Measurements from ENCODE around the gene GPRC5B. TPM values are rescaled to one million over a fixed set of nuclear protein-coding genes. Genes with fewer than 3 reads are reported as not detected.

Gene GPRC5B
- total RNA-seq, 2 experiments from 2014 or later = not detected

DNA sequence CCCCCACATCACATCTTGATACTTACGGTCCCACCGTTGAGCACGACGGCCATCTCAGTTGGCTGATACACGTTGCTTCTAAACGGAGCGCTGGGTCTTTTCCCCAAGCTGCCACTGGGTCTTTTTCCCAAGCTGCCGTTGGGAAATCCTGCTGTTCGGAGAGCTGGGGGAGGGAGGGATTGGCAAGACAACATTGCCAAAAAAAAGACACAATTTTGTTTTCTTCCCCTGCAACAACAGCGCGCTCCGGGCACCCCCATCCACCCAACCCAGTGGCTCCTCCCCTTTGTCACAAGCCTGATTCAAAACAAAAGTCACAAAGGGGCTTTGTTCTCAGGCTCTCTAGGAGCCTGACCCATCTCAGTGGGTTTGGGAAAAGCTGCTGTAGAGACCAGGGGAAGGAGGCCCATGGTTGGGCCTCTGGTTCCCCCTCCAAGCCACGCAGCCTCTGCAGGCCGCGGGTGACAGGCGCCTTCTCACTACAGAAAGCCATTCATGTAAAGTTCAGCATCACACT lies 22.8 kb downstream of the GPRC5B start:
- CTCF ChIA-PET = interaction anchor here (1.2 kb wide), 1 partner anchor 46 kb away, joined by 3 read pairs; no protein-coding TSS in a partner anchor
- Mint-ChIP-seq H3K27me3 (no peaks in the 10 kb centered on the region), H3K36me3 (ENCODE audit: low read depth) (no peaks in the 10 kb centered on the region)

DNA sequence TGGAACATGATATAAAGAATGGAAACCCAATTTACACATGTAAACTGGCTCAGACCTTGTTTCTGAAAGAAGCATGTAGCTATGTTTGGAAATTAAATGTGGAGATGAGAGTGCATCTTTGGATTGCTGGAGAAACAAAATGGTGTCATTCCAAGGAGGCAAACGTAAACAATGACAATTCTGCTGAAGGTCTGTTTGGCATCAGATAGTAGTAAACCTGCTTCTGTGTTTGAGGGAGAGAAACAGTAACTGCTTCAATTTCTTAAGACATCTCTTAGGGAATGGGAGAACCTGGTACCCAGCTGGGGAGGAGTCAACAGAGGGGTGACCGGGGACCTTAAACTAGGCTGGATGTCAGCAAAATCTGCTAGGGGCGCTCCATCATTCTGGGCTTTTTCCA lies 23.5 kb downstream of the GPRC5B start:
- Mint-ChIP-seq H3K36me3 (ENCODE audit: low read depth) (no peaks in the 10 kb centered on the region), H3K4me3 (no peak overlapping the region), H3K9me3 (no peaks in the 10 kb centered on the region), H3K27me3 (no peaks in the 10 kb centered on the region), H3K4me1 (ENCODE audit: low read depth) (no peaks in the 10 kb centered on the region), H3K27ac (no peak overlapping the region)
- TF ChIP-seq CTCF (IDR thresholded peaks at IDR 0.05) = no peak
- ATAC-seq = no peak
- no peak for DNase-seq
- intact Hi-C loops (cut with micrococcal nuclease) = no loop called here
- CTCF ChIA-PET = no interaction called here
- POLR2A ChIA-PET = no interaction called here

More for the DNA sequence above, 22.8 kb downstream of the GPRC5B start:
- intact Hi-C loops (cut with micrococcal nuclease) = no loop called here
- DNase-seq = no peak
- ATAC-seq = no peak
- POLR2A ChIA-PET = no interaction called here
- Mint-ChIP-seq H3K4me3 (no peak overlapping the region), H3K27ac (no peak overlapping the region), H3K9me3 (no peaks in the 10 kb centered on the region), H3K4me1 (ENCODE audit: low read depth) (no peaks in the 10 kb centered on the region)
- TF ChIP-seq CTCF (IDR thresholded peaks at IDR 0.05) = no peak

DNA sequence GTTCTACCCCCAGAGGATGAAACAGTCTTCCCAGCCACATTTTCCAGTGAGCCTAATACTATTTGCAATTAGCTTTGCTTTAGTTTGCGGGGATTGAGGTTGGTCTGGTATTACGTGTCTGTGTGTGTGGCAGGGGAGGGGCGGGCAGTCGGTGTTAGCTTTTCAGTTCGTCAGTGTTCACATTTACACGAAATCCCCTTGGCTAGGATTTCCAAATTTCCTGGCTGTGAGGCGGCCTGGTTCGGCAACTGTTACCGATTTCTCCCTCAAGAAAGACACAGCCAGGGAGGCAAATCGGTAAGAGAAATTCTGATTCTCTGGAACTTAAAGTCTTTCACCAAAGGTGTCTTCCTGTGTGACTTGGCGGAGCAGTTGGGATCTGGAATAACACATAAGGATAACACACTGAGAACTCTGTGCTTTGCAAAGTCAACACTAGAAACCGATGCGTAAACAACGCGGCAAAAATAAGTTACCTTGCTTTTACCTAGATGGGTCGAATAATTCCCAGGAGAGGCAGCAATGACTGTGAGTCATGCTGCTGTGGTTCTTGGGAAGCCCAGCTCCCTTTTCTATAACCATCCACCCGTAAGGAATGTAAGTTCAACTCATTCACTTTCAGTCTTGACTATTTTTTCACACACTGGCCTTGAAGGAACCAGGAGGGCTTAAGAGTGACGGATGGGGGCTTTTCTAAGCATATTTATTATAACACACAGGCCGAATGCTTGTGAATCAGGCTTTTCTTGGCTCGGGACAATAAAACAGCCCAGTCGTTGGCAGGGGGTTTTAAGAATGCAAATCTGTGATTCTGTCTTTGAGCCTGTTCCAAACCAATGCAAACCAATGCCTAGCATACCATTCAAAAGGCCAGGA lies 24.2 kb downstream of the GPRC5B start:
- H3K4me3 Mint-ChIP-seq = no peak overlapping the region
- intact Hi-C loops (cut with micrococcal nuclease) = no loop called here
- H3K9me3 Mint-ChIP-seq = no peaks in the 10 kb centered on the region
- no peaks in the 10 kb centered on the region for H3K36me3 Mint-ChIP-seq (ENCODE audit: low read depth)
- CTCF ChIA-PET = no interaction called here
- DNase-seq = no peak
- no peak for TF ChIP-seq CTCF (IDR thresholded peaks at IDR 0.05)
- POLR2A ChIA-PET = no interaction called here
- no peaks in the 10 kb centered on the region for H3K4me1 Mint-ChIP-seq (ENCODE audit: low read depth)
- H3K27me3 Mint-ChIP-seq = no peaks in the 10 kb centered on the region
- ATAC-seq = no peak
- no peak overlapping the region for H3K27ac Mint-ChIP-seq

GRCh38 chr16:19859603-19860002 lies 25.0 kb downstream of the GPRC5B start:
- no peak overlapping the region for H3K27ac Mint-ChIP-seq
- H3K9me3 Mint-ChIP-seq = no peaks in the 10 kb centered on the region
- TF ChIP-seq CTCF (IDR thresholded peaks at IDR 0.05) = no peak
- H3K4me3 Mint-ChIP-seq = no peak overlapping the region
- no peak for DNase-seq
- ChIA-PET POLR2A (no interaction called here), CTCF (no interaction called here)
- intact Hi-C loops (cut with micrococcal nuclease) = no loop called here
- H3K27me3 Mint-ChIP-seq = no peaks in the 10 kb centered on the region
- no peaks in the 10 kb centered on the region for H3K4me1 Mint-ChIP-seq (ENCODE audit: low read depth)
- ATAC-seq = no peak
- no peaks in the 10 kb centered on the region for H3K36me3 Mint-ChIP-seq (ENCODE audit: low read depth)

- H3K27me3 Mint-ChIP-seq = no peaks in the 10 kb centered on the region
- ChIA-PET CTCF (no interaction called here), POLR2A (no interaction called here)
- DNase-seq (no peak), ATAC-seq (no peak)
- no peaks in the 10 kb centered on the region for H3K4me1 Mint-ChIP-seq (ENCODE audit: low read depth)
- H3K9me3 Mint-ChIP-seq = no peaks in the 10 kb centered on the region
- no peak for TF ChIP-seq CTCF (IDR thresholded peaks at IDR 0.05)
- H3K27ac Mint-ChIP-seq = no peak overlapping the region
- no peaks in the 10 kb centered on the region for H3K36me3 Mint-ChIP-seq (ENCODE audit: low read depth)
- H3K4me3 Mint-ChIP-seq = no peak overlapping the region
- intact Hi-C loops (cut with micrococcal nuclease) = no loop called here
Measured at GRCh38 chr16:19859166-19859565, 25.5 kb downstream of the GPRC5B start.
